HL-60 (cell line): ENCODE results near the gene CCN2.

Experiments
- DNase-seq, 2 experiments: peaks; one replicate each; pipeline ENCODE4 v3.0.0-alpha.2; 2010 to 2020; ENCODE audit warnings: low read depth in 1 of 2, low spot score in 1 of 2
- H3K27ac ChIP-seq: fragments of 250-450 bp; sonication (Bioruptor Pico); replicated peaks from 2 replicates; pipeline ENCODE4 v1.5.1; 2020; ENCODE audit warnings: mild to moderate bottlenecking, moderate library complexity
- H3K27me3 ChIP-seq: fragments of 250-450 bp; sonication (Bioruptor Pico); 2 replicates; pipeline ENCODE4 v1.5.1; 2021; ENCODE audit warnings: mild to moderate bottlenecking, moderate library complexity; ENCODE audit not compliant: insufficient read depth, poor library complexity, severe bottlenecking
- H3K4me3 ChIP-seq: replicated peaks from 2 replicates; pipeline ENCODE4 v1.5.1; 2011; ENCODE audit warnings: mild to moderate bottlenecking, control low read depth, low read length; ENCODE audit not compliant: insufficient read depth
- GABPA ChIP-seq: IDR thresholded peaks from 2 replicates; pipeline ENCODE4 v1.6.1; 2012; ENCODE audit warnings: low read depth
- POLR2AphosphoS5 ChIP-seq: IDR thresholded peaks from 2 replicates; pipeline ENCODE4 v1.6.1; 2012; ENCODE audit warnings: low read depth
- SPI1 ChIP-seq: IDR thresholded peaks from 2 replicates; pipeline ENCODE4 v1.6.1; 2012; ENCODE audit warnings: low read depth, mild to moderate bottlenecking, borderline replicate concordance
- TF ChIP-seq, protein P1 (sequence below): IDR thresholded peaks from 2 replicates; pipeline ENCODE4 v1.6.1; 2012; ENCODE audit warnings: low read depth; ENCODE audit not compliant: insufficient replicate concordance
- TF ChIP-seq, protein P2 (sequence below): IDR thresholded peaks from one replicate; pipeline ENCODE4 v1.5.1; 2011; ENCODE audit warnings: low read length, control low read depth, inconsistent platforms; ENCODE audit not compliant: insufficient read depth

The CCN2 gene

DNA sequence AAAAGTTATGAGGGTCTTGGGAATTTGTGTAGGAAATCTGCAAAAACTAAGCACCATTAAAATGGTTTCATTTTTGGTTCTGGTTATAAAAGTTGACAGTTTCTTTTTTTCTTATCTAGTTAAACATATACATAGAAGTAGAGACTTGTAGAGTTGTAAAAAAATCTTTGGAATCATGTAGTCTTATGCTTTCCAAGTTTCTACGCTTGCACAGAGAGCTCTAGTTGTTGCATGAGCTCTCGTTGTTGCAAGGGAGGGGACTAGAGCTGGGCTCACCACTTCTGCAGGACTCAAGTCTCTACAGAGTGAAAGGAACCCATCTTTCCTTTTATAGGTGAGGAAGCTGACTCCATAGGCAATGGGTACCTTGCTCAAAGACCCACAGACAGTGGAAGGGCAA is 21.6 kb upstream of the CCN2 start:
- Histone ChIP-seq H3K27me3 (no peaks in the 10 kb centered on the region), H3K4me3 (no peak overlapping the region), H3K27ac (no peak overlapping the region)
- no peak for DNase-seq
- TF ChIP-seq, protein P1, sequence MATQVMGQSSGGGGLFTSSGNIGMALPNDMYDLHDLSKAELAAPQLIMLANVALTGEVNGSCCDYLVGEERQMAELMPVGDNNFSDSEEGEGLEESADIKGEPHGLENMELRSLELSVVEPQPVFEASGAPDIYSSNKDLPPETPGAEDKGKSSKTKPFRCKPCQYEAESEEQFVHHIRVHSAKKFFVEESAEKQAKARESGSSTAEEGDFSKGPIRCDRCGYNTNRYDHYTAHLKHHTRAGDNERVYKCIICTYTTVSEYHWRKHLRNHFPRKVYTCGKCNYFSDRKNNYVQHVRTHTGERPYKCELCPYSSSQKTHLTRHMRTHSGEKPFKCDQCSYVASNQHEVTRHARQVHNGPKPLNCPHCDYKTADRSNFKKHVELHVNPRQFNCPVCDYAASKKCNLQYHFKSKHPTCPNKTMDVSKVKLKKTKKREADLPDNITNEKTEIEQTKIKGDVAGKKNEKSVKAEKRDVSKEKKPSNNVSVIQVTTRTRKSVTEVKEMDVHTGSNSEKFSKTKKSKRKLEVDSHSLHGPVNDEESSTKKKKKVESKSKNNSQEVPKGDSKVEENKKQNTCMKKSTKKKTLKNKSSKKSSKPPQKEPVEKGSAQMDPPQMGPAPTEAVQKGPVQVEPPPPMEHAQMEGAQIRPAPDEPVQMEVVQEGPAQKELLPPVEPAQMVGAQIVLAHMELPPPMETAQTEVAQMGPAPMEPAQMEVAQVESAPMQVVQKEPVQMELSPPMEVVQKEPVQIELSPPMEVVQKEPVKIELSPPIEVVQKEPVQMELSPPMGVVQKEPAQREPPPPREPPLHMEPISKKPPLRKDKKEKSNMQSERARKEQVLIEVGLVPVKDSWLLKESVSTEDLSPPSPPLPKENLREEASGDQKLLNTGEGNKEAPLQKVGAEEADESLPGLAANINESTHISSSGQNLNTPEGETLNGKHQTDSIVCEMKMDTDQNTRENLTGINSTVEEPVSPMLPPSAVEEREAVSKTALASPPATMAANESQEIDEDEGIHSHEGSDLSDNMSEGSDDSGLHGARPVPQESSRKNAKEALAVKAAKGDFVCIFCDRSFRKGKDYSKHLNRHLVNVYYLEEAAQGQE: no peak
- TF ChIP-seq GABPA (no peak), SPI1 (no peak), POLR2AphosphoS5 (no peak)
- TF ChIP-seq, protein P2, sequence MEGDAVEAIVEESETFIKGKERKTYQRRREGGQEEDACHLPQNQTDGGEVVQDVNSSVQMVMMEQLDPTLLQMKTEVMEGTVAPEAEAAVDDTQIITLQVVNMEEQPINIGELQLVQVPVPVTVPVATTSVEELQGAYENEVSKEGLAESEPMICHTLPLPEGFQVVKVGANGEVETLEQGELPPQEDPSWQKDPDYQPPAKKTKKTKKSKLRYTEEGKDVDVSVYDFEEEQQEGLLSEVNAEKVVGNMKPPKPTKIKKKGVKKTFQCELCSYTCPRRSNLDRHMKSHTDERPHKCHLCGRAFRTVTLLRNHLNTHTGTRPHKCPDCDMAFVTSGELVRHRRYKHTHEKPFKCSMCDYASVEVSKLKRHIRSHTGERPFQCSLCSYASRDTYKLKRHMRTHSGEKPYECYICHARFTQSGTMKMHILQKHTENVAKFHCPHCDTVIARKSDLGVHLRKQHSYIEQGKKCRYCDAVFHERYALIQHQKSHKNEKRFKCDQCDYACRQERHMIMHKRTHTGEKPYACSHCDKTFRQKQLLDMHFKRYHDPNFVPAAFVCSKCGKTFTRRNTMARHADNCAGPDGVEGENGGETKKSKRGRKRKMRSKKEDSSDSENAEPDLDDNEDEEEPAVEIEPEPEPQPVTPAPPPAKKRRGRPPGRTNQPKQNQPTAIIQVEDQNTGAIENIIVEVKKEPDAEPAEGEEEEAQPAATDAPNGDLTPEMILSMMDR: no peak

DNA sequence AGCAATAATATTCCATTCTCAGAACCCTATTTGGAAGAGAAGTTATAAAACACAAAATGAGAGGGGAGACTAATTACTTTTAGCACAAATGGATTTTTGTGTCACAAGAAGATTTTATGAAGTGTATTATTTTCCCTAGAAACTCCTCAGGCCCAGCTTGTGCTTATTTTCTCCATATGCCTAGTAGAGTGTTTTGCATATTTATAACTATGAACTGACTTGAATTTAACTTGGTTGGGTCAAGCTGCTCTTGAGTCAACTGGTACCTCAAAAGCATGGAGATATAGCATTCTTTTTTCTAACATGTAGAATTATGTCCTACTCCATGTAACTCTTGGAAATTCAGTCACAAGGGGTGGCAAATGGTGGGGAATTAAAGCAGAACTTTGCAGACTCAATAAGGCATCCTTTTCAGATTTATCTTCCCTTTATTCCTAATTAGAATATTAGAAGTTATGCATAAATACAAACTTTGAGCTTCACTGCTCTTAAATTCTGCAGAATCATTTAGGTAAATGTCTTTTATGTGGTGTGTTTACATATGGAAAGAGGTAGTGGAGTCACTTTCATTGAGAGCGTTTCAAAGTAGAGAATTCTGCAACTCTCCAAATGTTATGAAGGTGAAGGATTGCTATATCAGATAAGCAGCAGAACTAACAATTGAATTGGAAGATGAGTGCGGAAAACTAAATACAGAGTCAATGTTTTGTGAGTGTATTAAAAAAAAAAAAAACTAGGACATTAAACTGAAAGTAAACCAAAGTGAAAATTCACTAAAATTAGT is 19.1 kb upstream of the CCN2 start:
- no peak for TF ChIP-seq GABPA
- no peak for TF ChIP-seq POLR2AphosphoS5
- no peak for TF ChIP-seq SPI1
- TF ChIP-seq, protein P1: no peak
- TF ChIP-seq, protein P2: no peak
- no peaks in the 10 kb centered on the region for H3K27me3 ChIP-seq
- no peak for DNase-seq
- H3K4me3 ChIP-seq: no peak overlapping the region
- no peak overlapping the region for H3K27ac ChIP-seq

DNA sequence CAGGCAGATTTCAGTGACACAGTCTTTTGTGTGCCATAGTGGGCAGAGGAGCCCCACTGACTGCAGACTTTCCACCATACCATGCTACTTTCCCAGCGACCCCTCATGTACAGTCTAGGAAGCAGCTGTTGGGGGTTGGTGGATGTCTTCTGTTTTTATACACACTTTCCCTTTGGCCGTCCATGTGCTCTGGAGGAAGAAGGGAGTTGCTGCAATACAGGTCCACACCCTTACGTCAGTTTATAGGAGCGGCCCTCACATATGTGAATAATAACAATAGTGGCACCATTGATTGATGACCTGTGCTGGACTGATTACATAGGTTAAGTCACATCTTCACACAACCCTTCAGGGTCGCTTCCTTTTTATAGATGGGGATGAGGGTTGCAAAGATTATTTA is 17.5 kb upstream of the CCN2 start:
- no peaks in the 10 kb centered on the region for H3K27me3 ChIP-seq
- no peak for DNase-seq
- TF ChIP-seq, protein P1: no peak
- TF ChIP-seq, protein P2: no peak
- TF ChIP-seq SPI1 (no peak), GABPA (no peak), POLR2AphosphoS5 (no peak)
- no peak overlapping the region for H3K27ac ChIP-seq
- H3K4me3 ChIP-seq: no peak overlapping the region
